Body of pancreas (tissue), 4 donors: ENCODE results near the gene ROCK2. TPM values are rescaled to one million over a fixed set of nuclear protein-coding genes. Genes with fewer than 3 reads are reported as not detected.

Source experiments
- ATAC-seq: fragments of 150-250 bp; one replicate; pipeline ENCODE4 v1.9.1; 2016
- DNase-seq, 4 donors: peaks; one replicate each; pipeline ENCODE4 v3.0.0-alpha.2; 2019
- H3K27ac ChIP-seq, 4 donors: fragments of 200-600 bp; sonication (generic); 1 replicate in 3 of 4; 2 replicates in 1 of 4; pipeline versions ENCODE4 v1.5.1 to v1.6.1; 2016 to 2019; ENCODE audit warnings: mild to moderate bottlenecking in 1 of 4, mixed read lengths in 1 of 4, moderate library complexity in 1 of 4
- H3K27me3 ChIP-seq, 2 donors: fragments of 200-600 bp; sonication (generic); one replicate each; pipeline ENCODE4 v1.6.0; 2016; ENCODE audit warnings: mild to moderate bottlenecking in 1 of 2
- H3K36me3 ChIP-seq, 2 donors: fragments of 200-600 bp; sonication (generic); replicated peaks in 1 of 2; 2 replicates each; pipeline ENCODE4 v1.5.1; 2016; ENCODE audit warnings: low read depth in 2 of 2; ENCODE audit not compliant: insufficient read depth in 1 of 2
- H3K4me1 ChIP-seq: fragments of 200-600 bp; sonication (generic); one replicate; pipeline ENCODE4 v1.6.0; 2016
- H3K4me3 ChIP-seq, 2 donors: fragments of 200-600 bp; sonication (generic); 1 replicate in 1 of 2; 2 replicates in 1 of 2; pipeline ENCODE4 v1.5.1; 2016 to 2019
- H3K9me3 ChIP-seq, 3 donors: fragments of 200-600 bp; sonication (generic); 1 replicate in 2 of 3; 2 replicates in 1 of 3; pipeline ENCODE4 v1.5.1; 2016
- CTCF ChIP-seq, 7 experiments: fragments of 450-650 bp in 4 of 7; fragments of 200-600 bp in 3 of 7; sonication (generic) in 3 of 7; IDR thresholded peaks; one replicate each; pipeline ENCODE4 v1.5.1; 2016 to 2019; ENCODE audit warnings: antibody characterized with exemption in 7 of 7
- POLR2A ChIP-seq, 3 donors: fragments of 450-650 bp; IDR thresholded peaks; one replicate each; pipeline ENCODE4 v1.6.1; 2016; ENCODE audit warnings: antibody characterized with exemption in 3 of 3, mild to moderate bottlenecking in 2 of 3
- WGBS, 2 donors: methylation state at CpG; one replicate each; pipeline ENCODE4 v1.1.5; 2017; 5-methylcytosine and 5-hydroxymethylcytosine counted together
- intact Hi-C: fragments of 100-400 bp; cut with DNase I; formaldehyde crosslinking; loops from one replicate; pipeline ENCODE4 v1.15.1; 2023
- total RNA-seq, 2 donors: library from RNA; depleted of rRNA; stranded (reverse); fragments of >200 nt; gene quantifications; one replicate each; pipeline ENCODE4 v1.1.0, GENCODE V29; 2016

Gene ROCK2
- total RNA-seq, 2 donors from 2014 or later: 24.4 to 32.3 TPM

GRCh38 chr2:11278219-11278618 lies 66.2 kb downstream of the ROCK2 start:
- Histone ChIP-seq H3K4me1 (no peaks in the 10 kb centered on the region), H3K4me3 (no peak overlapping the region), H3K27me3 (no peaks in the 10 kb centered on the region), H3K27ac (no peak overlapping the region), H3K9me3 (no peaks in the 10 kb centered on the region), H3K36me3 (no peaks in the 10 kb centered on the region)
- ATAC-seq: no peak
- no peak for TF ChIP-seq CTCF (IDR thresholded peaks at IDR 0.05)
- no peak for TF ChIP-seq POLR2A (IDR thresholded peaks at IDR 0.05)
- intact Hi-C loops: no loop called here
- no peak for DNase-seq

GRCh38 chr2:11275910-11276309 lies 68.5 kb downstream of the ROCK2 start:
- no peak overlapping the region for H3K4me3 ChIP-seq
- no peak for TF ChIP-seq POLR2A (IDR thresholded peaks at IDR 0.05)
- no peak for TF ChIP-seq CTCF (IDR thresholded peaks at IDR 0.05)
- intact Hi-C loops: no loop called here
- DNase-seq (no peak), ATAC-seq (no peak)
- no peaks in the 10 kb centered on the region for H3K9me3 ChIP-seq
- H3K36me3 ChIP-seq: no peaks in the 10 kb centered on the region
- WGBS, 2 donors: 50 to 60% methylated on average over 6 of the region's 6 CpGs
- no peaks in the 10 kb centered on the region for H3K4me1 ChIP-seq
- H3K27ac ChIP-seq: no peak overlapping the region
- H3K27me3 ChIP-seq: no peaks in the 10 kb centered on the region

- Histone ChIP-seq H3K27me3 (no peaks in the 10 kb centered on the region), H3K36me3 (no peaks in the 10 kb centered on the region), H3K27ac (no peak overlapping the region), H3K4me3 (no peak overlapping the region), H3K4me1 (no peaks in the 10 kb centered on the region), H3K9me3 (no peaks in the 10 kb centered on the region)
- no peak for DNase-seq
- intact Hi-C loops: no loop called here
- TF ChIP-seq POLR2A (IDR thresholded peaks at IDR 0.05): no peak
- TF ChIP-seq CTCF (IDR thresholded peaks at IDR 0.05): no peak
- ATAC-seq: no peak
- WGBS, 2 donors: 81 to 97% methylated on average over 2 of the region's 2 CpGs
Measured at GRCh38 chr2:11270891-11271290, 73.5 kb downstream of the ROCK2 start.

- TF ChIP-seq CTCF (IDR thresholded peaks at IDR 0.05) (no peak), POLR2A (IDR thresholded peaks at IDR 0.05) (no peak)
- Histone ChIP-seq H3K36me3 (no peaks in the 10 kb centered on the region), H3K9me3 (no peaks in the 10 kb centered on the region), H3K4me1 (no peaks in the 10 kb centered on the region), H3K27ac (no peak overlapping the region), H3K27me3 (no peaks in the 10 kb centered on the region), H3K4me3 (no peak overlapping the region)
- DNase-seq: no peak
- 100% methylated on average over 3 of the region's 3 CpGs for WGBS, 2 donors
- intact Hi-C loops: no loop called here
- no peak for ATAC-seq
Measured at GRCh38 chr2:11267931-11268330, 76.5 kb downstream of the ROCK2 start.

GRCh38 chr2:11264818-11265217 lies 79.6 kb downstream of the ROCK2 start:
- intact Hi-C loops: no loop called here
- ATAC-seq (no peak), DNase-seq (no peak)
- no peak overlapping the region for H3K4me3 ChIP-seq
- H3K27ac ChIP-seq: no peak overlapping the region
- H3K4me1 ChIP-seq: peaks cover 8% of the 10 kb centered on the region
- WGBS, 2 donors: 93 to 97% methylated on average over 1 of the region's 1 CpG
- no peaks in the 10 kb centered on the region for H3K27me3 ChIP-seq
- H3K36me3 ChIP-seq: no peaks in the 10 kb centered on the region
- no peak for TF ChIP-seq CTCF (IDR thresholded peaks at IDR 0.05)
- TF ChIP-seq POLR2A (IDR thresholded peaks at IDR 0.05): no peak
- H3K9me3 ChIP-seq: no peaks in the 10 kb centered on the region
